ENCODE results near the gene ATXN7L3. TPM values are rescaled to one million over a fixed set of nuclear protein-coding genes. Genes with fewer than 3 reads are reported as not detected.

ATXN7L3 gene
- total RNA-seq, 1 experiment from 2014 or later: 86.7 TPM

- intact Hi-C loops (cut with micrococcal nuclease): loop anchor here (2.0 to 10.0 kb wide), 2 partner anchors 108 to 306 kb away; no protein-coding TSS in a partner anchor
- Histone ChIP-seq H3K4me3 (replicated peaks in 1 of 2; ENCODE audit: low read depth in 1 of 2, low read length in 2 of 2) (peak overlapping the region; percentile 71 to 73), H3K9me2 (ENCODE audit: insufficient read depth) (no peaks in the 10 kb centered on the region), H3K79me2 (ENCODE audit: insufficient read depth, low read length) (peaks cover 37% of the 10 kb centered on the region), H2AFZ (ENCODE audit: low read depth, low read length, poor library complexity, severe bottlenecking) (no peak overlapping the region), H3K27me3 (ENCODE audit: insufficient read depth, low read length) (no peaks in the 10 kb centered on the region), H3K27ac (ENCODE audit: low read depth, low read length) (peak overlapping the region; percentile 100), H3K4me1 (ENCODE audit: control insufficient read depth in 1 of 2, insufficient read depth in 2 of 2, low read length in 2 of 2) (peaks cover 28 to 44% of the 10 kb centered on the region in 2 experiments), H4K20me1 (ENCODE audit: insufficient read depth) (no peaks in the 10 kb centered on the region), H3K36me3 (ENCODE audit: control insufficient read depth in 1 of 2, insufficient read depth in 2 of 2, low read length in 2 of 2) (peaks cover 21 to 30% of the 10 kb centered on the region in 2 experiments; a peak in 3 of 4 replicates), H3K9me3 (ENCODE audit: control insufficient read depth in 1 of 2, insufficient read depth in 1 of 2, low read depth in 1 of 2, low read length in 2 of 2) (no peaks in the 10 kb centered on the region), H3K4me2 (ENCODE audit: low read length) (peak overlapping the region; percentile 90), H3K9ac (ENCODE audit: low read length) (peak overlapping the region; percentile 84)
- no peak for DNase-seq (ENCODE audit: low read depth, low spot score)
- POLR2A ChIA-PET: interaction anchor here (0.6 to 1.0 kb wide), 3 partner anchors 81 to 734 kb away, joined by 3 to 6 read pairs (median 3); no protein-coding TSS in a partner anchor
- peak; percentile 45 for ATAC-seq
- BruUV-seq (replicated peaks): no TSS peak
- CTCF ChIA-PET: interaction anchor here (0.8 to 2.0 kb wide), 3 partner anchors 13 to 106 kb away, joined by 3 to 5 read pairs (median 3); partner anchors contain the start of gene SLC25A39
- no peak for TF ChIP-seq ELF1 (IDR thresholded peaks at IDR 0.05; ENCODE audit: borderline replicate concordance, low read depth)
- TF ChIP-seq POLR2A (IDR thresholded peaks at IDR 0.05; ENCODE audit: borderline replicate concordance, extremely low read depth, insufficient read depth, insufficient read length): peak; percentile 38
- TF ChIP-seq SIN3A (IDR thresholded peaks at IDR 0.05; ENCODE audit: low read depth): peak; percentile 25; the same call in 1 of the 2 replicates
- no peak for TF ChIP-seq RAD21 (IDR thresholded peaks at IDR 0.05; ENCODE audit: low read depth)
- TF ChIP-seq EZH2 (IDR thresholded peaks at IDR 0.05): no peak
- peak; percentile 85 for TF ChIP-seq ZFX (IDR thresholded peaks at IDR 0.05)
- TF ChIP-seq ZNF274 (IDR thresholded peaks at IDR 0.05; ENCODE audit: low read depth, low read length): no peak
- no peak for TF ChIP-seq YY1 (IDR thresholded peaks at IDR 0.05; ENCODE audit: extremely low read depth, insufficient replicate concordance, low read depth, low read length)
- no peak for TF ChIP-seq EGR1 (IDR thresholded peaks at IDR 0.05; ENCODE audit: low read depth)
- TF ChIP-seq, protein P1, sequence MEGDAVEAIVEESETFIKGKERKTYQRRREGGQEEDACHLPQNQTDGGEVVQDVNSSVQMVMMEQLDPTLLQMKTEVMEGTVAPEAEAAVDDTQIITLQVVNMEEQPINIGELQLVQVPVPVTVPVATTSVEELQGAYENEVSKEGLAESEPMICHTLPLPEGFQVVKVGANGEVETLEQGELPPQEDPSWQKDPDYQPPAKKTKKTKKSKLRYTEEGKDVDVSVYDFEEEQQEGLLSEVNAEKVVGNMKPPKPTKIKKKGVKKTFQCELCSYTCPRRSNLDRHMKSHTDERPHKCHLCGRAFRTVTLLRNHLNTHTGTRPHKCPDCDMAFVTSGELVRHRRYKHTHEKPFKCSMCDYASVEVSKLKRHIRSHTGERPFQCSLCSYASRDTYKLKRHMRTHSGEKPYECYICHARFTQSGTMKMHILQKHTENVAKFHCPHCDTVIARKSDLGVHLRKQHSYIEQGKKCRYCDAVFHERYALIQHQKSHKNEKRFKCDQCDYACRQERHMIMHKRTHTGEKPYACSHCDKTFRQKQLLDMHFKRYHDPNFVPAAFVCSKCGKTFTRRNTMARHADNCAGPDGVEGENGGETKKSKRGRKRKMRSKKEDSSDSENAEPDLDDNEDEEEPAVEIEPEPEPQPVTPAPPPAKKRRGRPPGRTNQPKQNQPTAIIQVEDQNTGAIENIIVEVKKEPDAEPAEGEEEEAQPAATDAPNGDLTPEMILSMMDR (IDR thresholded peaks at IDR 0.05 in 2 of 3, conservative IDR thresholded peaks at IDR 0.05 in 1 of 3; ENCODE audit: borderline replicate concordance in 1 of 3, insufficient read depth in 1 of 3, low read depth in 2 of 3, low read length in 2 of 3): peak in 1 of 3 experiments; percentile 12; a peak in 1 of 6 replicates
- RAD21 ChIA-PET (ENCODE audit: low non-redundant PET in 1 of 2, low total read pairs in 2 of 2, uncharacterized antibody in 2 of 2, unreplicated experiment in 2 of 2): no interaction called here
Measured at GRCh38 chr17:44219108-44219615, 19.5 kb upstream of the ATXN7L3 start.
